Stimulated activated CD4-positive, alpha-beta T cell treated with anti-CD3 and anti-CD28 coated beads, TNF-alpha, amount 100 ng/mL, for 48 hours (primary cell): ENCODE data around the gene FKTN.

ENCODE experiments used
- DNase-seq, 3 donors: peaks; one replicate each; pipeline ENCODE4 v3.0.0-alpha.2; 2020; ENCODE audit warnings: low read depth in 3 of 3

FKTN gene

DNA sequence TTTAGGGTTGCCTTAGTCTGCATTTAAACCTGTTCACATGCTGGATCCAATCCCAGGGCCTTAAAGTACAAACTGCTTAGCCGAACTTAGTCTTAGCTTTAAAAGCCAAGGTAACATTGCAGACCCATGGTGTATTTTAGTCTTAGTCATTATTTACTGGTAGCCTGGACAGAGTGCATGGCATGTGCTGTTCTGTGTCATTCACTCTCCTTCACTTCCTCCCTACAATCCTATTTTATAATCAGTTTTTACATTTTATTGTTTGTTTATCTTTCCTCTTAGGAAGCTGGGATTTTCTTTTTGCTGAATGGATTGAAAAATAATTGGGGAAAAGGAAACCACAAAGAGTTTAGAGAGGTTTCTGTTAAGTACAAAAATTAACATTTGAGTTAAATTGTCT, 74.9 kb downstream of the FKTN start:
- DNase-seq, result no peak

DNA sequence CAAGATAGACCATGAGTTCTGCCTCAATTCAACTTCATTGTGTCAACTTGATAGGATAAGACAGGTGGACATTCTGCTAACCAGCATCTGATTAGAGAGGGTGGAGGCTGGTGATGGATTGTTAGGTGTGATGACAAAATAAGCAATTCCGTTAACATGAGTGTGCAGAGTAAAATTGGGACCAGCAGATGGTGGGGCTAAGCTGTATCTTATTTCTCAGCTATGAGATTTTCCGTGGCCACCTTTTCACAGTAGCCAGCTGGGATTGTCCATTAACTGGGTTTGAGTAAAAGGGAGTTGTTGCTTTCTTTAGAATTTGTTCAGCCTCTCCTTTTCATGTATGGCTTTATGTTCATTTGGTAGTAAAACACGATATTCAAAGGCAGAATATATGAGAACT, 75.5 kb downstream of the FKTN start:
- DNase-seq, result no peak

DNA sequence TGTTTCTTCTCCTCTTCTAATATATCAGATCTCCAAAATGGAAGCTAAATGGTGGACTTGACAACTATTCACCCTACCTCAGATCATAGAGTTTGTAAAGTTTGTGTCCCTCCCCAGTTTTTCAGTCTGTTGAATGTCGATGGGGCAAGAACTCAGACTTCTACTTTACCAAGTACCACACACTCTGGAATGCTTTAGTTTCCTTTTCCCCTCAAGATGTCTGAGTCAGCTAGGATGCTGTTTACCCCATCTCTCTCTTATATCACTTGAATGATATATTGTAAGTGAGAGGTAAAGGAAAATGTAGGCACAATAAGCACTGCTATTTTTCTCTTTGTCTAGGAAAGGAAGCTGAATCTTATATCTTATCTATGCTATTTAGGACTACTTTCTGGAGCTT, 78.4 kb downstream of the FKTN start:
- no peak for DNase-seq

DNA sequence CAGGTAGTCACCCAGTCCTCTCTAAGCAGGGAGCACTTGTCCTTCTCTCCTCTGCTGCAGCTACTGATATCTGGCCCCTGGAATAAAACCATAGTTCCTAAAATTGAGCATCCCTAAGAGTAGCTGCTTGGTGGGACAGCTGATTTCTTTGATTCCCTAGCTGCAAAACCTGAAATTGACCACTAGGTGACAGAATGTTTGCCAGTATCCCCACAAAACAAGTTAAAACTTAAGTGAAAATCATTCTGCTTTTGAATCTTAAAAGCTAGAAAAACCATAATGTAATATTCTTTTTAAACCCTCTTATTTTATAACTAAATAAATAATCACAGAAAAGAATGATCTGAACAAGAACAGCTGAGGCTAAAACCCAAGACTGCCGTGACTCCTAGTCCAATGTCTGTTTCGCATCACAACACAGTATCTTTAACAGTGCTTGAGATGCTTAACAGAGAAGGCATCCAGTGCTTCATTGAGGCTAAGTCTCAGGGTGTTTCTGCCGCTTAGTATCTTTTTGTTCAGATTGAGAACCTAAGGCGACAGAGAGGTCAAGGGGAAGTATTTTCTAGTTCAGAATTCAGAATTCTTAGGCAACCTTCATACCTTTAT, 80.0 kb downstream of the FKTN start:
- no peak for DNase-seq

DNA sequence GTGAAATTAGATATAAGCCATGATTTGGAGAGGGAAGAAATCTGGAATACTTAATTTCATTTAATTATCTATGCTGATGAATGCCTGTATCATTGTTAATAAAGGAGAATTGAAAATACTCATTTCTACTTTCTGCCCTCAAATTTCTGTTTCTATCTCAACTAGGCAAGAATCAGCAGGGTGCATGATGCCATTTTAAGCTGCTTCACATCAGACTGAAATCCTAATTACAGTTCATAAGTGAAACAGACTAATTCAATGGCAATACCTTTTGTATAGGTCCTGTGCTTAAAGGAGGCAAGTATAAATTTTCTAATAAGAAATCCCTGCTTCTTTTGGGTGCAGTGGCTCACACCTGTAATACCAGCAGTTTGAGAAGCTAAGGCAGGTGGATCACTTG, 82.0 kb downstream of the FKTN start:
- no peak for DNase-seq

GRCh38 chr9:105643795-105644194, 85.9 kb downstream of the FKTN start:
- no peak for DNase-seq

- DNase-seq, result no peak
Measured at GRCh38 chr9:105646879-105647594, 89.1 kb downstream of the FKTN start.

DNA sequence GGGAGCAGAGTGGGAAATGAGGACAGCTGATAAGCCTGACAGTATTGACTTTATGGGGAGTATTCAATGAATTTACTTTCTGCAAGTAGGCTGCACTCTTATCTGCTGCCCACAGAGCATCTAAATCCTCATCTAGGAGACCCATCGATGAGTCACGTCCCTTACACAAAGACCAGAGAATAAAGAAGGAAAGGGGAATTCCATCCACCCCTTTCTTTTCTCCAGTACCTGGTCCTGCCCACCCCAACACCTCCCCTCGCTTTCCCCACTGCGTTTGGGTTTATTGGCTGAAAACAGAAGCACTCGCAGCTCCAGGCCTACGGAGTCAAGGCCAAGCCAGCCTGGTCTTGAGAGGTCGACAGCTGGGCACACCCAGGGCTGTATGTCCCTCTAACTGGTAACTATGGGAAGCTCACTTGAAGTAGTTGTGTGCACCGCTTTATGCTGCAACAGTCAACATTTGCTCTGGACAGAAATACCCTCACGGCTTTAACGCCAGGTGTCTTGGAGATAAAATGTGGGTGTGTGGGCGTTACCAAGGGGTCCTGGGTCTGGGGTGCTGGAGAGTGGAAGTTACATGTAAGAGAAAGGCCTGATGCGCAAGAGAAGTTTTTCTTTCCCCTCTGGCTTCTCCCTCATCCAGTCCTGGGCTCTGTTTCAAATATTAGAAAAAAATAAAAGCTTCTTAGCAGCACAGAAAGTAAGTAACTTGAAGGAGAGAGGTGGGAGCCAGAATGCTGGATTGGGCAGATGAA, 89.8 kb downstream of the FKTN start:
- no peak for DNase-seq

DNA sequence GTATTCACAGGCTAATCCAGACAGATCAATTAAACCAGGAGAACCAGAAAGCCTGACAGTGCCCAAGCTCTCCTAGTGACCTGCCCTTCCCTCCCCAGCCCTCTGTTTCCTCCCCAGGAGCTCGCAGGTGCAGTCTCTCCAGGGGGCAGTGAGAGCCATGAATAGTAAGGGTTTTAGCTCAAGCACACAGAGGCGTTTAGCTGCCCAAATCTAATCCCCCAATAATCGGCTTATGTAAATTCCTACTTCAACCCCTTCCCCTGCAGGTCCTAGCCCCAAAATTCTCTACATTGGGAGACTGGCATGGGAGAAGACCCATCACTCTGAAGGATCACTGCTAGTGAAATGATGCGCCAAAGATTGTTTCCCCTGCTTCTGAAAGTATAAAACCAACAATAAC, 93.9 kb downstream of the FKTN start:
- DNase-seq, result no peak

- peak in 1 of 3 donors; percentile 8 for DNase-seq
Measured at GRCh38 chr9:105656131-105656921, 98.4 kb downstream of the FKTN start.

- no peak for DNase-seq
Measured at GRCh38 chr9:105658351-105658750, 100.4 kb downstream of the FKTN start.

DNA sequence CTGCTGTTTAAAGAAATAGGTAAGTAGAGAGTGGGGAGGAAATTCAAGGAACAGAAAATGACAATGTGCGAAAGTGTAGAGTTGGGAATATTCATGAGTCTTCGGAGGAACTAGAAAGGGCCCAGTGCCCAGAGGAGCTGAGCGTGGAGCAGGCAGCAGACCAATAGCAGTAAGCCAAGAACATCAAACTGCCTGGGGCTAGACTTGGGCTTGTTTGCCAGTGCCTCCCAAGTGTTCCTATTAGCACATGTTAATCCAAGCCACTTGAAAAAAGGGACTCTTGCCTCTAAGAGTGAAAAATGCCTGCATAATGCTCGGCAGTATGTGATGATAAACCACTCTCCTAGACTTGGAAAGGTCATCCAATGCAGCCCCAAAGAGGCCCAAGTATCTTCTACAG, 103.1 kb downstream of the FKTN start:
- no peak for DNase-seq

DNA sequence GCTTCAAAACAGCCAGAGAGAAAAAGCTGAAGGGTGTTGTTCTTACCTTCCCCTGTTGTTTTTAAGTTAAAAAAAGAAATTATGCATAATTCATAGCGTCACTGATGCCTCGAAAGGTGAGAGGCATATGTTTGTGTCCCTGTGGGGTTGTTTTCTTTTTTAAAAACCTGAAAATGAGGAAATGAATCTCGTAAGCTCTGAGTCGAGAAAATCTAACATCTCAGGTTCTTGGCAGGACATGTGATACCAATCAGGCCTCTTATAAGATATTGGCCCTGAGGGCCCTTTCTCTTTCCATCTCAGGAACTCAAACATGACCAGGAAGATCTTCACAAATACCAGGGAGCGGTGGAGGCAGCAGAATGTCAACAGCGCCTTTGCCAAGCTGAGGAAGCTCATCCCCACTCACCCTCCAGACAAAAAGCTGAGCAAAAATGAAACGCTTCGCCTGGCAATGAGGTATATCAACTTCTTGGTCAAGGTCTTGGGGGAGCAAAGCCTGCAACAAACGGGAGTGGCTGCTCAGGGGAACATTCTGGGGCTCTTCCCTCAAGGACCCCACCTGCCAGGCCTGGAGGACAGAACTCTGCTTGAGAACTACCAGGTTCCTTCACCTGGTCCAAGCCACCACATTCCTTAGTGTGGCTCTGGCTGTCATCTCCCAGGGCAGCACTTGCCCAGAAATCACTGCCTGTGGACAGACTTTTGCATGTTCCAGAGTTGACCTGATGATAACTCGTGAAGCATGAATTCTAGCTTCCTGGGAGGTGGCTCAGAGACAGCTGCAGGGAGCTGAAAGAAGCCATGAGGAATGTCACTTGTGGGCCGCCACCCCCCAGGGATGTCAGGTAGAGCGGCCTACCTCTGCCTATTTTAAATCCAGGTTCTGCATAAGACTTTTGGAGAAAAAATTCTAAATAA, 104.5 kb downstream of the FKTN start, which contains the start of gene TAL2:
Gene TAL2 (plus strand): TSS at position 274 of the 921 bp plus-strand sequence. CDS start 40 bp downstream, at position 314.
- no peak for DNase-seq

GRCh38 chr9:105663914-105664313, 106.0 kb downstream of the FKTN start:
- no peak for DNase-seq

DNA sequence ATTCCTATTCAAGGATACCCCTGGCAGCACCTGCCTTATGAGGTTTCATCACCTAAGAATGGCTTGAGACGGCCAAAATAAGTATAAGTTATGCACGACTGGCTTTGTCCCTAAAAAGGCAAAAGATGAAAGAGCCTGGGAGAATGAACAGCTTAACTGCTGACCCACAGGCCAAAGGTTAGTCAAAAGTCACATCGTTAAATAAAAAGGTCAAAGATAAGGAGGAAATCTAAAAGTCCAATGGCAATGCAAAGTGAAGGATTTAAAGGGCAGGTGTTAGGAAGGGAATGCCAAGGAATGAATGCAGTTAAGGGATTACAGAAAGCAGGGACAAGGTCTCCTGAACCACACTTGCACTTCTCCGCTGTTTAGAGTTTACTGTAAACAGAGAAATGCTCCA, 109.9 kb downstream of the FKTN start:
- no peak for DNase-seq

GRCh38 chr9:105670315-105670714, 112.4 kb downstream of the FKTN start:
- no peak for DNase-seq

GRCh38 chr9:105670775-105671174, 112.8 kb downstream of the FKTN start:
- no peak for DNase-seq

- no peak for DNase-seq
Measured at GRCh38 chr9:105672711-105673234, 114.8 kb downstream of the FKTN start.

GRCh38 chr9:105673850-105674387, 116.0 kb downstream of the FKTN start:
- DNase-seq, result no peak

DNA sequence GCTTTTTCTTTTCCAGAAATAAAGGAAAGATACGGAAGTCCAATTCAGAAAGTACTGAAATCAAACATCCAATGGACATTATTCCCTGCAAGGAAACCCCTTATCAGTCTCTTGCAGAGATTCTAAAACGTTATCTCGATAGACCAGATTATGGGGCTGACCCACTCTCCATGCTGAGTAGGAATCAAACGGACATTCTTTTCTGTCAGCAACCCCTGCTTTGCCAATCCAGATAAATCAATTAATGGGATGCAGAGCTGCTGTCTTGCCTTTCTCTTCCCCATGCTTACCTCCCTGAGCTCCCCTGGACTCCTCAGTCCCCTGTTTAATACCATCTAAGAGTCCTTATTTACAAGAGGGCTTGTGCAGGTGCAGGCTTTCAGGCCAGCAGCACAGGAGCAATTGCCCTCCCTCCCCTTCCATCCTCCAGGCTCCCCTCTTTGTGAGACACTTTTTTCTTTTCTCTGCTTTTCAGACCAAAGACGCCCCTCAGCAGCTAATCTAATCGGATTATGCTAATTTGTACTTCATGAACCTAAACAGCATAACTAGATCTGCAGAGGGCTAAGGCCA, 118.5 kb downstream of the FKTN start:
- no peak for DNase-seq
